Bone marrow (tissue), 2 donors: ENCODE measurements around the gene SNRNP200.

Source experiments
- DNase-seq, 2 donors: peaks; one replicate each; lab custom pipeline; 2025; lab: John Stamatoyannopoulos, UW

Gene SNRNP200

DNA sequence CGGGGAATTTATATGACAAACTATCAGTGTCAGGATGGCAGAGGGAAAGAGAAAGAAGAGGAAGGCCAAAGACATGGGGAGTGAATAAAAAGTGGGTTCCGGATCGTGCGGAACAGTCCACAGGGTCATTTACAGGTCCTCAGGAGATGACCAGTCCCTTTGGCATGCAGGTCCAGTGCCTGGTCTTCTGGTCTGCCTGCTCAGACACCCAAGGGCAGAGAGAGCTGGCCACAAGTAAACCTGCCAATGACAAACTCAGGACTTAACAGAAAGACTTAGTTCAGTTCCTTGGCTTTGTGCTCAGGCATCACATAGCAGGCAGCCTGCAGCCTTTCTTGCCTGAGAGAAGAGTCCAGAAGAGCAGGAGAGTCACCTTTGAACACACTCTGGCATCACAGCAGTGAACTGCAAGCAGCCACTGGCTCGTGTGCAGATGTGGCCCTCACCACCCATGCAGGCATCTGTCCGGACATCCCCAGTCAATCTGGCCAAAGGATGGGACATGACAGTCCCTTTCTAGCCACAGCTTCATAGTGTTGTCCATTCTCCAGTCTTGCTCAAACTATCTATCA lies 53.5 kb downstream of the SNRNP200 start:
- DNase-seq = no peak

DNA sequence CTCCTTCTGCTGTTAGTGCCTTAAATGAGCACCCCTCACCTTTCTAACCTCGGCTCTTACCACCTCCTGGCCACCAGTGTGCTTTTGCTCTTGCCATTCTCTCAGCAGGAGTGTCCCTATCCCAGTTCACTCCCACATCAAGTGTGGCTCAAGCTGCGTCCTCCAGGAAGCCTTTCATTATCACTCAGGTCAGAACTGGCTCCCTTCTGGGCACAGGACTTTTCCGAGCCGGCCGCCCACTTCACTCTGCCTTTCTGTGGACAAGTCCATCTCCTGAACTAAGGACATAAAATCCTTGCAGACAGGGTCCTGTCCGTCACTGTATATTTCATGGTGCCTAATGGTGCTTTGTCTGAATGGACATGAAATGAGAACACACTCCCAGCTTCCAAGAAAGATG lies 55.2 kb downstream of the SNRNP200 start:
- DNase-seq = no peak

DNA sequence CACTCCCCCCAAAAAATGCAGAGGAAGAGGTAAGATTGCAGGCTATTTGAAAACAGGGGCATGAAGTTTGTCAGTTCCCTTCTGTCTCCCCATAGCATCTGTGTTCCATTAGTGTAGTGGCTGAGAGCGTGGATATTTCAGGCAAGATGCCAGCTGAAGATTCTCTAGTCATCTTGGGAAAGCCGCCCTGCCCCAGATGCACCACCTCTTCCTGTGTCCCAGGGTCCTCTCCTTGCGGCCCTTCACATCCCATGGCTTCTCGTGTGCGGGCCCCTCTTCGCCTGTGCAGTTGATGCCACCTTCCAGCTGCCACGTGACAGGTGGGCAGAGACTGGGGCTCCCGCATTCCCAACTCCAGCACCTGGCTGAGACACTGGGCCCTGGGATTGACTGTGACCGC lies 55.7 kb downstream of the SNRNP200 start:
- DNase-seq = no peak

DNA sequence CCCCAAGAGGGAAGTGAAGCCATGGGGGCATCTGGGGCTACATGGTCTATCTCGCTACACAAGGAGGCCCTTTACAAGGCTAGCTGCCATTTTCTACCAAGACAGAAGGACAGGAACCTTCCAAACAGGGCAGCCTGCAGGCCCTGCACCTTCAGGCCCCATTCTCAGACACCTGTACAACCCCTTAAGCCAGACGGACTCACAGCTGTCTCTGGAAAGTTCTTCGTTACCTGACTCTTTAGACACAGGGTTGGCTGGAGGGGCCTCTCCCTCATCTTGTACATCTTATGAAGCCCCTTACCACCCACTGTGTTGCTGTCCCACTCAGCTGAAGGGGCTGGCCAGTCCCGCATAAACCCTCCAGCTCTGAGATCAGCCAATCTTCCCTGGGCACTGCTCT lies 56.7 kb downstream of the SNRNP200 start:
- DNase-seq = no peak

DNA sequence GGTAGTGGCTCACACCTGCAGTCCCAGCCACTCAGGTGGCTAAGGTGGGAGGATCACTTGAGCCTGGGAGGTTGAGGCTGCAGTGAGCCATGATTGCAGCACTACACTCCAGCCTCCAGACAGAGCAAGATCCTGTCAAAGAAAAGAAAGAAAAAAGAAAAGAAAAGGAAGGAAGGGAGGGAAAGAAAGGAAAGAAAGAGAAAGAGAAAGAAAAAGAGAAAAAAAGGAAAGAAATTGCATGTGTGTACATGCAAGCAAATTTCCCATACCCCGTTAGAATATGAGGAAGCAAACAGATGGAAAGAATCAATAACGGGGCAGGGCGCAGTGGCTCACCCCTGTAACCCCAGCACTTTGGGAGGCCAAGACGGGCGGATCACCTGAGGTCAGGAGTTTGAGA lies 57.5 kb downstream of the SNRNP200 start:
- no peak for DNase-seq

DNA sequence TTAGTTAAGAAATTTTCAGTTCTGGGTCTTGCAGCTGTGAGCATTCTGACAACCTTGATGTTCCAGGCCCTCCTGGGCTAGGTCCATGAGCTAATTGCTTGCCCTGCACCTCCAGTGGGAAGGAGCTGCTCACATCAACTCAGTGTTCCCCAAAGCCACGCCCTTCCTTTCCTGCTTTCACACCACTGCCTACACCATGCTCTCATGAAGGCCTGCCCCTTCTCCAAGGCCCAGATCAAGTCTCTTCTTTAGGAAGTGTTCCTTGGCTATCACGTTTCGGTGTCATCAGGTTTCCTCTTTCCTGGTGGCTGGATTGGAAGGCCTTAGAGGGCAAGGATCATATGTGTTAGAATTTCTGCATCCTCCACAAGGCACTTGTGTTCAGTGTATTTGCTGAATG lies 58.3 kb downstream of the SNRNP200 start:
- DNase-seq = no peak

DNA sequence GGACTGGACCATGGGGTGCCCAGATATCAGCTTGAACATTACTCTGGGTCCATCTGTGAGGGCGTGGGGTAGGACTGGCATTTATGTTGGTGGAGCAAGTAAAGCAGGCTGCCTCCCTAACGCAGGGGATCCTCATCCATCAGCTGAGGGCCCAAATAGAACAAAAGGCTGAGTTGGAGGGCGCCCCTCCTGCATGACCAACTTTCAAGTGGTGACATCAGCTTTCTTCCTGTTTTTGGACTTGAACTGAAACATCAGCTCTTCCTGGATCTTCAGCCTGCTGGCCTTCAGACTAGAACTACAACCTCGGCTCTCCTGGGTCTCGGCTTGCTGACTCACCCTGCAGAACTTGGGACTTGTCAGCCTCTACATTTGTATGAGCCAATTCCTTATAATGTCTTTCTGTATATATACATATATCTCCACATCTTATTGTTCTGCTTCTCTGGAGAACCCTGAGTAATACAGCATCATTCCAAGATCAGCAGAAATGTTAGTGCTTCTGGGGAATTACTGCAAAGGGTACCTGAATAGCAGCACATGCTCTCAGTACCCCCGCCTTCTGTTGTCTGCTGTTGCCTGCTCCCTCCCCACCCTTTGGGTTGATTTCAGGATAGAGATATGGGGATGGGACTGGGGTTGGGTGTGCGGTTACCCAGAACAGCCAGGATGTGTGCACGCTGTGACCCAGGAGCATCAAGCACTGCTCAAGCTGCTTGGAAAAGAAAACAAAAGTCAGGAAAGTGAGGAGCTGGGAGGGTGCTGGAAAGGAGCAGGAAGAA lies 59.5 kb downstream of the SNRNP200 start:
- peak; percentile 39 to 78 for DNase-seq

DNA sequence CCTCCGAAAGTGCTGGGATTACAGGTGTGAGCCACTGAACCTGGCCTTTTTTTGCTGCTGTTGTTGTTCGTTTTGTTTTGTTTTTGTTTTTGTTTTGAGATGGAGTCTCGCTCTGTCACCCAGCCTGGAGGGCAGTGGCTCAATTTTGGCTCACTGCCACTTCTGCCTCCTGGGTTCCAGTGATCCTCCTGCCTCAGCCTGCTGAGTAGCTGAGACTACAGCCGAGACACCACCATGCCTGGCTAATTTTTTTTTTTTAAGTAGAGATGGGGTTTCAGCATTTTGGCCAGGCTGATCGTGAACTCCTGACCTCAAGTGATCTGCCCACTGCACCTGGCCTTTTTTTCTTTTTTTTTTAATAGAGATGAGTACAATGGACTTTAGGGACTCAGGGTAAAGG lies 61.5 kb downstream of the SNRNP200 start:
- DNase-seq = no peak

DNA sequence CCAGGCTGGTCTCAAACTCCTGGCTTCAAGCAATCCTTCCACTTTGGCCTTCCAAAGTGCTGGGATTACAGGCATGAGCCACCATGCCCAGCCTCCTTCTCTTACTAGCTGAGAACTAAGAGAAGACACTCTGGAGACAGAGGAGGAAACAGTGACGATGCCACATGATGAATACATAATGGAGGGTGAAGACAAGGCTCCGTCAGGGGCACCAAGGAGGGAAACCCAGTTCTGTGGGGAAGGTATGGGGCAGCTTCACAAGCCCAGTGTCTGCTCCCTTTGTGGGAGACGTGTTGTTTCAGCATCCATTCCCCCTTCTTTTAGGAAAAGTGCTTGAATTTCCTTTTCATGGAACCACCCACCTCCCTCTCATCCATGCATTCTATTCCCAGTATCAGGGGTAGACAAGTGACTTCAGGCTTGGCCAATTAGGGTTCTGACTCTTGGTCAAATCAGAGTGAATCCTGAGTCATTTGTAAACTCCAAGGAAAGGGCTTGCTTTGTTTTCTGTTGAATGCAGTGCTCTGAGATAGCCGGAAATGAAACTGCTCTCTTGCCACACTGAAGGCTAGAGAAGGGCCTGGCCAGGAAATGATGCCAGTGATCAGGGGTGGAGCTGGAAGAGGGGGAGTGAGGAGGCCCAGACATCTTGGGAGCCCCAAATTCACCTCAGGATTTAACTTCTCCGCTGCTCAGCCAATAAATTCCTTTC lies 63.3 kb downstream of the SNRNP200 start:
- peak; percentile 54 to 72 for DNase-seq

DNA sequence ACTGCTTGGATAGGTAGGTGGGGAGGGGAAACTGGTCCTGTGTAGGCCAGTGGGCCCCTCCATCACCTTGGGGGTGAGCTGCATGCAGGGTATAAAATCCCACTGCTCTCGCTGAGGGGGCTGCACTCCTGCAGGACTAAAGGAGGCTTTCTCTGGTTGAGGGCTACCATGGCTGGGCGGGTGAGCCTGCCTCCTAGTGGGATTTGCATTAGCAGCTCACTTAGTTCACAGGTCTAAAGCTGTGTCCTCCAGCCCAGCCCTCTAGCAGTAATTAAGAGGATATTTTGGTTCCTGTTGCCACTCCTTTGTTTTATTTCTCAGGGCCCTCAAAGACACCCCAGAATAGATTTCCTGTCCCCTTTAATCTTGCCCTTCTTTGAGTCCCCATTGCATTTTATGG lies 64.1 kb downstream of the SNRNP200 start:
- DNase-seq = no peak

DNA sequence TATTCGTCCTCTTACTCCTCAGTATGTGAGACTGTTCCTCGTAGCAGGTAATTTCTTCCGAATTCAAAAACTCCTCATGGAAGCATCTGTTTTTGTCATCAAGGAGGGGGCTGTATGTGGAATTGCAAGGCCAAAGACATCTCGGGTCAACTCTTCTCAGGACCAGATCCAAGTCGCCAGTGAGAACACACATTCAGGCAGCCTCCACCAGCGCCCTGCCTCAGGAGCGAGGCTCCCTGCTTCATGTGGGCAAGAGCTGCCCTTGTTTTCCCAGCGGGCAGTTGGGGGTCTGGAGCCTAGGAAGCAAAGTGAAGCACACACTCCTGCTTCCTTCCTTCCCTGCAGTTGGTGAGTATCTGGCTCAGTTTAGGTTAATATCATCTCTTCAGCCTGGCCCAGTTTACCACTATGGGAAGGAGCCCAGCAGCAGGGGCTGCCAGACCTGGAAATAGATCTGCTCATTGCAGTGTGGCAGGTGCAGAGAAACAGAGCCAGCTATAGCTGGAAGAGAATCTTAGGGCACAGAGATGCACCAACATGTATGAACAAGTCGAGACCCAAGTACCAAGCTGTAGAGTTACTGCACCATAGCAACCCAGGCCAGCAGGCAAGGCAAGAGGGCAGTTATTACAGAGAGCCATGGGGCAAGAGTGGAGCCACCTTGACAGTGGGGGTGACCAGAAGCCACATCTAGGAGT lies 64.9 kb downstream of the SNRNP200 start:
- DNase-seq = no peak

DNA sequence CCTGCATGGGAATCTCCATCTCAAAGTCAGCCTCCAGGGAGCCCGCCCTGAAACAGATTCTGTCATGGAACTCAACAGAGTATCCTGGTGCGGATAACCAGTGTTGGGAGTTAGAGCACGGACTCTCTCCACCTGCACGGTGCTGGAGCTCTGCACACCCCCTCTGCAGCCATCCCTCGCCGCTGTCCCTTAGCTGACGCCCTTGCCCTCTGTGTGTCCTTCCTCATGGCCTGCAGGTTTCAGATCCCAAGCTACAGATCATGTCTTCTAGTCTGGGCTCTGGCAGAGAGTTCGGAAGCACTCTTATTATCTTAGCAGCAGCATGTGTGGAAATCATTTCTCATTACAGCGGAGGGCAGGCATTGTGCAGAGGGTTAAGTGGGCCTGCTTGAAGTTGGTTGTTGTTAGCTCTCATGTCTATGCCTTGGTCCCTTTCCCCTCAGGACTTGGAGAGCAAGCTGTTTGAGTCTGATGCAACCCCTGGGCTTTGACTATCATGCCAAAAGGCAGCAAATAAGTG lies 65.5 kb downstream of the SNRNP200 start:
- no peak for DNase-seq

DNA sequence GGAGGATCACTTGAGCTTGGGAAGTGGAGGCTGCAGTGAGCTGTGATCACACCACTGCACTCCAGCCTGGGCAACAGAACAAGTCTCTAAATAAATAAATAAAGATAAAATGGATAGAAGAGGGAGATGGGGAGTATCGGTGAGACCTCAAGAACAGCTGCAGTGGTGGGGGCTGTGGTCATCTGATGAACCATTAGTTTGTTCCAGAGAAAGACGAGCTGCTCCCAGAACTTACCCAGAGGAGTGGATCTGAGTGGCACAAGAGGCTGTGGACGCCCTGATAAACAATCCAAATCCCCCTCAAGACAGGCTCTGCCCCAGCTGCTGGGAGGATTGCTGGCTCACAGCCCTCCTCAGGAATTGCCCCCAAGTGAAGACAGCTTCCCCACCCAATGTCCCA lies 66.3 kb downstream of the SNRNP200 start:
- no peak for DNase-seq

DNA sequence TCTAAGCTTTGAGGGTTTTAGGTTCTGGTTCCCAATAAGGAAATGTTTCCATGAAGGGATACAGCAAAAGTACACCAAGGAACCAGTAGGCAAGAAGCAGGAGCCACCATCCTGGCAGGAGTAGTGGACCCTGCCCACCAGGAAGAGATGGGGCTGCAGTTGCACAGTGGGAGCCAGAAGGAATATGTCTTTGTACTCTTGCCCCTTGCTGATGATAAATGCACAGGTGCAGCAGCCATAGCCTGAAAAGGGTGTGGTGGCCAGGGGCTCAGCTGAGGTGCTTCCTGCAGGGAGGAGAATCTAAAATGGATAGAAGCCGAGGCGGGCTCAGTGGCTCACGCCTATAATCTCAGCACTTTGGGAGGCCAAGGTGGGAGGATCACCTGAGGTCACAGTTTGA lies 67.1 kb downstream of the SNRNP200 start:
- no peak for DNase-seq

DNA sequence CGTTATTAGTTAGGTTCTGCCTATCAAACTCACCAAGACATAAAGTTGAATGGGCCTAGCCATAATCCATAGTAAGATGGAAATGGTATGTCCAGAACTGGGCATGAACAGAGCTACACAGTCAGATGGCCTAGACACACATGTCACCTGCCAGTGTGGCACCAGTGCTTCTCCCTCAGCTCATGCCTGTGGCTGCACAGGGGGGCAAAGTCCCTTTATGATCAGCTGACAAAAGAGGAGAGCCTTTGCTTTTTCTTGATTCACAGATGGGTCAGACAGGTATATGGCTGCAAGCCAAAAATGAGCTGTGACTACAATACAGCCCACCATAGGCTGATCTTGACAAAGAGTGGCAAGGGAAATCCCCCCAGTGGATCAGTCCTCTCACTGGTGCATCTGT lies 68.5 kb downstream of the SNRNP200 start:
- DNase-seq = no peak

DNA sequence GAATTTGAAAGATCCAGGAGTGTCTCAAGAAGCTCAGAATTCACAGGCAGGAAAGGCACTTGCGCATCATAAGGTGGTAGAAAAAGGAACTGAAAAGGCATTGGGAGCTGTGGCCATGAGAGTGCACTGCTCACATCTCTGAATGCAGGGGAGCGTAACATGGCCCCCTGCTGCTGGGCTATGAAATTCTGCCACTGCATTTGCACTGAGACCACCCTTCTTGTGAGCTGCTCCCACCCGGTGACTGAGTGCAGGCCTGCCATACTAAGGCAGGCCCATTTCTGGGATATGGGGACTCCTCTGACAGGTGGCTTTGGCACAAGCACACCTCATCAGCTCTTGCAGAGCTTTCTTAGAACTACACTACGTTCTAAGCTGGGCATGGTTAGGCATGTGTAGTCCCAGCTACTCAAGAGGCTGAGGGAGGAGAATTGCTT lies 71.4 kb downstream of the SNRNP200 start:
- peak in 1 of 2 donors; percentile 7 for DNase-seq

DNA sequence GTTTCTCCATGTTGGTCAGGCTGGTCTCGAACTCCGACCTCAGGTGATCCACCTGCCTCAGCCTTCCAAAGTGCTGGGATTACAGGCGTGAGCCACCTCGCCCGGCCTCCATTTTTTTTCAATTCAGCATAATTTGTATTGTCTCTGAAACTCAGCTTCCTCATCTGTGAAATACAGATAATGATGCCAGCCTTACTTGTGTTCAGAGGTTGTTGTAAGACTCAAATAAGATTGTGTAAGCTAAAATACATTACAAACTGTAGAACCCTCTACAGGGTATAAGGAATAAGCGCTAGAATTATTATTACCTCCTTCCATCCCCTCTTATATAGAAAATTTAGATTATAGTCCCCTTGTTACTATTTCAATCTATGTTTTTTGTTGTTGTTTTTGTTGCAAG lies 71.9 kb downstream of the SNRNP200 start:
- no peak for DNase-seq

DNA sequence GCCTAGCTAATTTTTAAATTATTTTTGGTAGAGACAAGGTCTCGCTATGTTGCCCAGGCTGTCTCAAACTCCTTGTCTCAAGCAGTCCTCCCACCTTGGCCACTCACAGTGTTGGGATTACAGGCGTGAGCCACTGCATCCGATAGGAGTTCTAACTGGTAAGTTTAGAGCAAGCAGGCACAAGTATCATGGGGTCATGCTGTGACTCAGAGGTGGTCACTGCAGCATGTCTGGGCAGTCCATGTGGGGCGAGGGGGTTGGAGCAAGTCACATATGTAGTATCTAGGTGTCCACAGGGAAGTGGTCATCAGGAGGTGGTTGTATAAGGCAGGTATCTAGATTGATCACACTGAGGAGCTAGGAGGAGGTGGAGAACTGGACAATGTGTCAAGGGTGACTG lies 74.0 kb downstream of the SNRNP200 start:
- DNase-seq = no peak

DNA sequence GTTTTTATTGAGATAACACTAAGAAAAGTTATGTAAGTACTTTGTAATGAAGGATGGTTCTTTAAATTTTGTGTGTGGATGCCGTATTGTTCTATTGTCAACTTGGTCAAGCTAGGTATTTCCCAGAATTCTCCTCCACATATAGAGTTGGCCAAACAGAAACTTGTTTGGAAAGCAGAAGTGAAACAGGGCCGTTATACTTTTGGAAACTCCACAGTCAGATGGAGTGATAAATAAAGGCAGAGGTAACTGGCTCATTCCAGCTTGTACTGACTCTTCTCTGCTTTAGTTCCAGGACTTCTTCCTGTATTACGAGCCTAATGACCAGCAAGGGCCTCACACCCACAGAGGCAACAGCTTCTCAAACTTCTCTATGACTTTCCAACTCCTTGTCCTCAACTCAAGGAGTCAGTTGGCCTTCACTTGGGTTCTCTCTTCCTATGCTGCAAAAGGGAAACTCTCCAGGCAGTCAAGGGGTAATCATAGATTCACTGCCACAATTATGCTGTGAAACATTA lies 80.3 kb downstream of the SNRNP200 start:
- peak; percentile 9 to 56 for DNase-seq
